Stimulated activated CD4-positive, alpha-beta T cell treated with anti-CD3 and anti-CD28 coated beads, Interleukin-15, amount 100 ng/mL, for 48 hours (primary cell): ENCODE measurements around the gene PLRG1.

Source experiments
- DNase-seq, 2 donors: peaks; one replicate each; pipeline ENCODE4 v3.0.0-alpha.2; 2020; ENCODE audit warnings: low read depth in 2 of 2

PLRG1 gene

GRCh38 chr4:154519214-154519613, 31.0 kb downstream of the PLRG1 start:
- DNase-seq, result no peak

GRCh38 chr4:154517591-154517990, 32.6 kb downstream of the PLRG1 start:
- no peak for DNase-seq

- DNase-seq, result no peak
Observed at GRCh38 chr4:154516318-154517029, 33.7 kb downstream of the PLRG1 start.

- DNase-seq, result no peak
Observed at GRCh38 chr4:154511981-154512380, 38.2 kb downstream of the PLRG1 start.

GRCh38 chr4:154511548-154511947, 38.7 kb downstream of the PLRG1 start:
- DNase-seq, result no peak

GRCh38 chr4:154507156-154507555, 43.0 kb downstream of the PLRG1 start:
- DNase-seq, result no peak

GRCh38 chr4:154506253-154506652, 43.9 kb downstream of the PLRG1 start:
- DNase-seq, result no peak

- no peak for DNase-seq
Observed at GRCh38 chr4:154503598-154503997, 46.6 kb downstream of the PLRG1 start.

- no peak for DNase-seq
Observed at GRCh38 chr4:154502111-154502510, 48.1 kb downstream of the PLRG1 start.

GRCh38 chr4:154497889-154498288, 52.3 kb downstream of the PLRG1 start:
- DNase-seq, result no peak

GRCh38 chr4:154495867-154496266, 54.3 kb downstream of the PLRG1 start:
- DNase-seq, result no peak

GRCh38 chr4:154492288-154492687, 57.9 kb downstream of the PLRG1 start:
- no peak for DNase-seq

GRCh38 chr4:154491341-154492271, 58.6 kb downstream of the PLRG1 start, which contains the start of gene DCHS2:
Gene DCHS2, minus strand, starts transcription at chr4:154491799. Its CDS starts 444 bp downstream, at chr4:154491355.
- DNase-seq, result no peak

- DNase-seq, result no peak
Observed at GRCh38 chr4:154490583-154491340, 59.4 kb downstream of the PLRG1 start.

- no peak for DNase-seq
Observed at GRCh38 chr4:154490234-154490582, 60.0 kb downstream of the PLRG1 start.

GRCh38 chr4:154489558-154490233, 60.5 kb downstream of the PLRG1 start:
- no peak for DNase-seq

- no peak for DNase-seq
Observed at GRCh38 chr4:154487145-154487544, 63.1 kb downstream of the PLRG1 start.

GRCh38 chr4:154485127-154485773, 65.0 kb downstream of the PLRG1 start:
- DNase-seq, result no peak
